ENCODE results near the gene GPRC5B.

The GPRC5B gene

GRCh38 chr16:19884611-19885450, at the start of gene GPRC5B:
Gene GPRC5B, minus strand, starts transcription at chr16:19884848. Its CDS starts 12,003 bp downstream, at chr16:19872845.
- Histone ChIP-seq H3K9me3 (ENCODE audit: control insufficient read depth, insufficient read depth, low read length) (no peaks in the 10 kb centered on the region), H3K4me1 (ENCODE audit: insufficient read depth, low read length) (peaks cover 9% of the 10 kb centered on the region; the same call in 1 of the 2 replicates), H3K9ac (ENCODE audit: low read depth, low read length) (peak within 1 kb of the TSS; percentile 85), H3K36me3 (ENCODE audit: insufficient read depth, low read length) (no peaks in the 10 kb centered on the region)

- Histone ChIP-seq H3K36me3 (ENCODE audit: insufficient read depth, low read length) (no peaks in the 10 kb centered on the region), H3K9me3 (ENCODE audit: control insufficient read depth, insufficient read depth, low read length) (no peaks in the 10 kb centered on the region), H3K9ac (ENCODE audit: low read depth, low read length) (no peak overlapping the region), H3K4me1 (ENCODE audit: insufficient read depth, low read length) (no peaks in the 10 kb centered on the region)
Observed at GRCh38 chr16:19933740-19934139, 49.1 kb upstream of the GPRC5B start.

- Histone ChIP-seq H3K9ac (ENCODE audit: low read depth, low read length) (no peak overlapping the region), H3K9me3 (ENCODE audit: control insufficient read depth, insufficient read depth, low read length) (no peaks in the 10 kb centered on the region), H3K36me3 (ENCODE audit: insufficient read depth, low read length) (no peaks in the 10 kb centered on the region), H3K4me1 (ENCODE audit: insufficient read depth, low read length) (peaks cover 10% of the 10 kb centered on the region; the same call in 1 of the 2 replicates)
Observed at GRCh38 chr16:19929062-19929511, 44.4 kb upstream of the GPRC5B start.

- Histone ChIP-seq H3K36me3 (ENCODE audit: insufficient read depth, low read length) (no peaks in the 10 kb centered on the region), H3K9ac (ENCODE audit: low read depth, low read length) (no peak overlapping the region)
Observed at GRCh38 chr16:19928432-19928831, 43.8 kb upstream of the GPRC5B start.

GRCh38 chr16:19926449-19927390, 42.1 kb upstream of the GPRC5B start:
- H3K36me3 ChIP-seq (ENCODE audit: insufficient read depth, low read length), result no peaks in the 10 kb centered on the region
- peaks cover 13% of the 10 kb centered on the region; the same call in 1 of the 2 replicates for H3K4me1 ChIP-seq (ENCODE audit: insufficient read depth, low read length)
- no peak overlapping the region for H3K9ac ChIP-seq (ENCODE audit: low read depth, low read length)
- no peaks in the 10 kb centered on the region for H3K9me3 ChIP-seq (ENCODE audit: control insufficient read depth, insufficient read depth, low read length)

More at GRCh38 chr16:19928432-19928831, 43.8 kb upstream of the GPRC5B start:
- Histone ChIP-seq H3K9me3 (ENCODE audit: control insufficient read depth, insufficient read depth, low read length) (no peaks in the 10 kb centered on the region), H3K4me1 (ENCODE audit: insufficient read depth, low read length) (peaks cover 13% of the 10 kb centered on the region; the same call in 1 of the 2 replicates)

GRCh38 chr16:19923396-19923795, 38.7 kb upstream of the GPRC5B start:
- Histone ChIP-seq H3K9me3 (ENCODE audit: control insufficient read depth, insufficient read depth, low read length) (no peaks in the 10 kb centered on the region), H3K36me3 (ENCODE audit: insufficient read depth, low read length) (no peaks in the 10 kb centered on the region), H3K9ac (ENCODE audit: low read depth, low read length) (no peak overlapping the region), H3K4me1 (ENCODE audit: insufficient read depth, low read length) (peaks cover 10% of the 10 kb centered on the region; the same call in 1 of the 2 replicates)

GRCh38 chr16:19919142-19919541, 34.5 kb upstream of the GPRC5B start:
- Histone ChIP-seq H3K36me3 (ENCODE audit: insufficient read depth, low read length) (no peaks in the 10 kb centered on the region), H3K9ac (ENCODE audit: low read depth, low read length) (no peak overlapping the region), H3K4me1 (ENCODE audit: insufficient read depth, low read length) (0 out of 2 replicates have a peak, but pooled peaks cover 3% of the 10 kb centered on the region), H3K9me3 (ENCODE audit: control insufficient read depth, insufficient read depth, low read length) (no peaks in the 10 kb centered on the region)

GRCh38 chr16:19916064-19916463, 31.4 kb upstream of the GPRC5B start:
- Histone ChIP-seq H3K4me1 (ENCODE audit: insufficient read depth, low read length) (peaks cover 15% of the 10 kb centered on the region; the same call in 1 of the 2 replicates), H3K9me3 (ENCODE audit: control insufficient read depth, insufficient read depth, low read length) (no peaks in the 10 kb centered on the region), H3K36me3 (ENCODE audit: insufficient read depth, low read length) (no peaks in the 10 kb centered on the region), H3K9ac (ENCODE audit: low read depth, low read length) (no peak overlapping the region)

- H3K9me3 ChIP-seq (ENCODE audit: control insufficient read depth, insufficient read depth, low read length), result no peaks in the 10 kb centered on the region
- H3K9ac ChIP-seq (ENCODE audit: low read depth, low read length), result no peak overlapping the region
- peaks cover 15% of the 10 kb centered on the region; the same call in 1 of the 2 replicates for H3K4me1 ChIP-seq (ENCODE audit: insufficient read depth, low read length)
- H3K36me3 ChIP-seq (ENCODE audit: insufficient read depth, low read length), result no peaks in the 10 kb centered on the region
Observed at GRCh38 chr16:19914877-19915276, 30.2 kb upstream of the GPRC5B start.

GRCh38 chr16:19913340-19913645, 28.6 kb upstream of the GPRC5B start:
- Histone ChIP-seq H3K9me3 (ENCODE audit: control insufficient read depth, insufficient read depth, low read length) (no peaks in the 10 kb centered on the region), H3K9ac (ENCODE audit: low read depth, low read length) (no peak overlapping the region), H3K36me3 (ENCODE audit: insufficient read depth, low read length) (no peaks in the 10 kb centered on the region), H3K4me1 (ENCODE audit: insufficient read depth, low read length) (peaks cover 15% of the 10 kb centered on the region; the same call in 1 of the 2 replicates)

- Histone ChIP-seq H3K4me1 (ENCODE audit: insufficient read depth, low read length) (peaks cover 15% of the 10 kb centered on the region; the same call in 1 of the 2 replicates), H3K9ac (ENCODE audit: low read depth, low read length) (no peak overlapping the region), H3K36me3 (ENCODE audit: insufficient read depth, low read length) (no peaks in the 10 kb centered on the region), H3K9me3 (ENCODE audit: control insufficient read depth, insufficient read depth, low read length) (no peaks in the 10 kb centered on the region)
Observed at GRCh38 chr16:19912455-19913339, 28.0 kb upstream of the GPRC5B start.

GRCh38 chr16:19911747-19912454, 27.3 kb upstream of the GPRC5B start:
- no peak overlapping the region for H3K9ac ChIP-seq (ENCODE audit: low read depth, low read length)
- H3K4me1 ChIP-seq (ENCODE audit: insufficient read depth, low read length), result peaks cover 15% of the 10 kb centered on the region; the same call in 1 of the 2 replicates
- H3K9me3 ChIP-seq (ENCODE audit: control insufficient read depth, insufficient read depth, low read length), result no peaks in the 10 kb centered on the region
- no peaks in the 10 kb centered on the region for H3K36me3 ChIP-seq (ENCODE audit: insufficient read depth, low read length)

- H3K36me3 ChIP-seq (ENCODE audit: insufficient read depth, low read length), result no peaks in the 10 kb centered on the region
- H3K9me3 ChIP-seq (ENCODE audit: control insufficient read depth, insufficient read depth, low read length), result no peaks in the 10 kb centered on the region
- H3K9ac ChIP-seq (ENCODE audit: low read depth, low read length), result no peak overlapping the region
- peaks cover 15% of the 10 kb centered on the region; the same call in 1 of the 2 replicates for H3K4me1 ChIP-seq (ENCODE audit: insufficient read depth, low read length)
Observed at GRCh38 chr16:19911204-19911603, 26.6 kb upstream of the GPRC5B start.

Measured in ES-I3 (cell line).